AG08396 (cell line): ENCODE results near the gene SKI.

ENCODE experiments used
- DNase-seq: peaks from one replicate; pipeline ENCODE4 v3.0.0; 2012; ENCODE audit warnings: low spot score, mixed read lengths

The SKI gene

DNA sequence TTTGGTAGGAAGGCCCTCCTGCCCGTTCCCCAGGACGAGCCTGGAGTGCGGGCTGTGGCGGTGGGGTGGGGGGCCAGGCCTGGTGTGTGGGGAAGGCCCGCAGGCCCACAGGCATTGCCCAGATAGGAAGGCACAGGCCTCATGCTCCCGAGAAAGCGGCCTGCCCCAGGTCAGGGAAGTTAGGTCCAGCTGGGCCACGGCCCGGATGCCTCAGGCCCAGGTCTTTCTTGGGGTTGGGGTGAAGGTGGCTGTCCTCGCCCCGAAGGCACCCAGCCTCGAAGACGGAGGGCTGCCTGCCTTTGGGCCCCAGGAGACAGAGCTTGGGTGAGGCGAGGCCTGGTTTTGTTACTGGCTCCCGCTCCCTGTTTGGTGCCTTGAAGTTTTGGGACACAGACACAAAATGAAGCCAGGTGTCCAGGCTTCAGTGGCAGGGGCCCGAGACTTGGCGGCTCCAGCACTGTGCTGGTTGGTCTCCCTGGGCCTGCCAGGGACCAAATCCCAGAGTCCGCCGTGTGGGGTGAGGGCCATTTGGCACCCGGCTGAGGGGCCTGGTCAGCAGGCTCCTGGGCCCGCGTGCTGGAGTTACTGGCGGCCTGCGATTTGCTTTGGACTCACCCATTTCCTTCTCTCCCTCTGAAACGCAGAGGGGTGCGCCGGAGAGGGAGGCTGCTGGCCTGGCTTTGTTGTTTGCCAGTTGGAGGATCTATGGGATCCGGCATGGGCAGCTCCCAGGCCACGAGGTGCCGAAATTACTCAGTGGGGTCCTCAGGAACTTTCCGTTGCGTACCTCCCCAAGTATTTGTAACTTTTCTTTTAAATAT lies 2.0 kb downstream of the SKI start:
- DNase-seq: no peak

DNA sequence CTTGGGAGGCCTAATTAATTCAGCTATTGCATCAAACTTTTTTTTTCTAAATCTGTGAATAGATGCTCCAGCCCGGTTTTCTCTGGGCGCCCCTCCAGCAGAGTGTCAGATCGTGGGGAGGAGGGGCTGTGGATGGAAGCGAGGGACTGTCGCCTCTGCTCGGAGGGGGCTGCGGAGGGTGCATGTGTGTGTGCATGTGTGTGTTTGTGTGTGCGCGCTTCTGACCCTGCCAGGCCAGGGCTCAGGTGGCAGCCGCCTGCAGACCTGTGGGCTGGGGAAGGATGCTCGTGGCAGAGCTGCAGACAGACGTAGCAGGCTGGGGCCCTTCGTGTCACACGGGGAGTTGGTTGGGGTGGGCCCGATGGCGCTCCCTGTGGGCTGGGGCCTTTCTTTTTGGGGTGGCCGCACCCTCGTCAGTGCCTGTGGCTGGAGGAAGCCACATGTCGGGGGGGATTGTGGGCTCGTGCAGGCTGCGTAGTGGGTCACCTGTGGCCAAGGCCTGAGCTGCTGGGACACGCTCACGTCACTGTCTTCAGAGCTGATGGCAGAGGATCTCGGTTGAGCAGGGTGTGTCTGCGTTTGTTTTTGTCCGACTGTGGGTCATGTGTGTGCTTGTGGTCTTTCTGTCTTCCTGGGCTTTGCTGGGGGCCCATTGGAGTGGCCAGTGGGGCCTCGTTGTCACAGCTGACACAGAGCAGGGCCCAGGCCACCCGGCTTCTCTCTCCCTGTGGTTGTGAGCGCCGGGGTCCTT lies 2.8 kb downstream of the SKI start:
- DNase-seq: no peak

DNA sequence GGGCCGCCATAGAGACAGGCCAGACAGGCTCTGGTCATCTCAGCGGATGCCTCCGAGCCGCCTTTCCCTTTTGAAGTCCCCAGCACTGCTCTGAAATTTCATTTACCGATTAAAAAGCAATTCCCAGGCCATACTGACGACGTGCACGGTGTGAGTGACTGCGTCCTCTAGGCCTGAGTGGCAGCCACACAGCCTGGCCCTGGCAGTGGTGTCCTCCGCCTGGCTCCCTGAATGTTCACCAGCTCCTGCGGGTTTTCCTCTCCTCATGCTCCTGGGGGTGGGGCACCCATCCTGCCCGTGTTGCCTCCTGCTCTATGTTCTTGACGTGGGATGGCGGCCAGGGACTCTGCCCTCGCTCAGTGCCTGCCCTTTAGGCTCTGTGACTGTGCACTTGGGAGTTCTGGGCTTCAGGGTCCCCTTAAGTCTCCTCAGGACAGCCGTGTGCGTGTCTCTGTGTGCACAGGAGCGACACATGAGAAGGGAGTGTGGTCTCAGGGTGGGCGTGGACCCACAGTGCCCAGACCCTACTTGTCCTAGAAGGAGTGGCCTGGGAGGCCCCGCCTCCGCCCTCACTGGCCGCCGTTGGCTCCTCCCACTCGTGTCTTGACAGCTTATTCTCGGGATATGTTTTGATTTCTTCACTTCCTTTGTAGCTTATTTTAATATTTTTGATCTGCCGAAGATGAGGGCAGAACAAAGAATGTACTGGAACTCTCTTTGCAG lies 3.6 kb downstream of the SKI start:
- peak; percentile 86 for DNase-seq

DNA sequence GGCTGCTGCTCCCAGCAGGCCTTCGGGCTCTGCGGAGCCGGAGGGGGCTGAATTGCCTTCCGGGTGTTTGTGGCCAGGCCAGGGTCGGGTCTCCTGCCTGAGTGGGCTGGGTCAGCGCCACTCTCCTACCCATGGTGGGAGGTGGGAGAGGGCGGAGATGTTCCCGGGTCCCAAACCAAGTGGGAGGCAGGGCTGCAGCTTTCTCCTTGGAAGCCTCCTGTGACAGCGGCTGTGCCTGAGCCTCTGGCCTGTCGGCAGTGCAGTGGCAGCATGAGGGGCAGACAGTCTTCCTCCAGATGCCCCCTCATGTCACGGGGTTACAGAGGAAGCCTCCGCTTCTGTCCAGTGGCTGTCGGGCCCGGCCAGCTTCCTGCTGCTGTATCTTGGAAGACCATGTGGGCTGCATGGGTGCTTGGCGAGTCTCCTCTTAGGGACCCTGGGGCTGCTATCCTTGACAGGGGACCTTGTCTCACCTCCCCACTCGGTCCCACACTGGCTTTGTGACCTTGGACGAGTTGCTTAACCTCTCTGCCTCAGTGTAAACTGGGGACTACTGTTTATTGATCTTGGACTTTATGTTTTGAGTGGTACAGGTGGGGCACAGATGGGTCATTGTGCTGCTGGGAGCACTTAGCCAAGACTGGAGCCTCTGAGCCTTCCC lies 4.3 kb downstream of the SKI start:
- DNase-seq: no peak

DNA sequence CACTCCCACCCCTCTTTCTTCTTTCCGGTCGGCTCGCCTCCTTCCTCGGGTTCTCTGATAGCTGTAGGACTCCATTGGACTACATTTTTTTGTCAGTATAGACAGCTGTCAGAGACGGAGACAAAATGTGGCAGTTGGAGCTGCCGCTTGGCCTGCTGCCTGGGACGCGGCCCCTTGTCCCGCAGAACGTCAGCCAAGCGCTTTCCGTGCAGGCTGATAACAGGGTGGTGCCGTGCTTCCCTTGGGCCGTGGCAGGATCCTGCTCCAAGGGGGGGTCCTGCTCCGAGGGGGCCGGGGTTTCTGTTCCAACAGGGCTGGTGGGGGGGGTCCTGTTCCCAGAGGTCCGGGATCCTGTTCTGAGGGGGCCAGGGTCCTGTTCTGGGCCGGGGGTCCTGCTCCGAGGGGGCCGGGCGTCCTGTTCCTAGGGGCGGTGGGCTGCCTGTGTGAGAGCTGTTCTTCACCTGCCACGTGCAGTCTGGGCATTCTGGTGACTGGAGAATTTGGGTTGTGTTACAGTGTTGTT lies 4.9 kb downstream of the SKI start:
- DNase-seq: no peak

DNA sequence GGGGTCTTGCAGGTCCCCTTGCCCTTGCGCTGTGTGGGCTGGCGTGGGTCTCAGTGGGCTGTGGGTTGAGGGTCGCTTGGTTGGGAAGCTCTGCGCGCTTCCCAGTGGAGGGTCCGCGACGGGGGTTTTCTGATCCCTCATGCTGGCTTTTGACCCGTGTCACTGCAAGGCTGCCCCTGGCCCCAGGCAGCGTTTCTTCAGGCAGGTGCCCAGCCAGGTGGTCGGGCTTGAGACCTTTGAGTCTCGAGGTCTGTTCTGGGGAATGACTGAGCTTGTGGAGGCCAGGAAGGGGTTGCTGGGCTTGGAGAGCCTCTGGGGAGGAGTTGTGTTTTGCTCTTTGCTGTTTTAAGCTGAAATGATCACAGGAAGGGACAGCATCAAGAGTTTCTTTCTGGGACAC lies 5.3 kb downstream of the SKI start:
- no peak for DNase-seq

DNA sequence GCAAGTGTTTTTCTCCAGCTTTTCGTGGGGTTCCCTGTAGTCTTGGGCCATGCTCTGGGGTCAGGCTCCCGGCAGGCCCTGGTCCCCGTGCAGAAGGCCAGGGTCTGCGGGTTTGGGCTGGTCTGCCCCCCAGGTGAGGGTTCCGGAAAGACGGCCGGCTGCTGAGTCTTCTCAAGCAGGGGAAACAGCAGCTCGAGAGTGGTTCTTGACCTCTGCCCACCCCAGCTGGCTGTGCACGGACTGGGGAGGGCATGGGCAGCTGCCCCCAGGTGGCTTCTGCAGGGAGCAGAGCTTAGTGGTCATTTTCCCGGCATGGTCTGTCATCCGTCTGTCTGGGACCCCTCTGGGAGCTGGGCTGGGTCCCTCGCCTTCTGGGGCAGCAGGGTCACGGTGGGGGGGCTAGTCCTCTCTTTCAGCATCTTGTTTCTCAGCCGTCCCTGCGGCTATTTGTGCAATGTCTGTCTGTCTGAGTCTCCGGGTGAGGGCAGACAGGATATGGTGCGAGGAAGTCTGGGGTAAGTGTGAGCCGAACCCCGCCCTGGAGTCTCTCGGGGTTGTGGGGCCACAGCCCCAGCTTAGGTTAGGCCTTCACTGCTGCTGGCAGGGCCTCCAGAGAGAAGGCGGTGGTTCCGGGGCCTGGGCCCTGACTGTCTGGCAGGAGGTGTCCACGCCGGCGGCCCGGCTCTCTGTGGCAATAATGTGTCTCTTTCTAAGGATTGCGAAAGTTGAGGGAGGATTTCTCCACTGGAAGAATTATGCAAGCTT lies 6.1 kb downstream of the SKI start:
- peak; percentile 91 for DNase-seq

DNA sequence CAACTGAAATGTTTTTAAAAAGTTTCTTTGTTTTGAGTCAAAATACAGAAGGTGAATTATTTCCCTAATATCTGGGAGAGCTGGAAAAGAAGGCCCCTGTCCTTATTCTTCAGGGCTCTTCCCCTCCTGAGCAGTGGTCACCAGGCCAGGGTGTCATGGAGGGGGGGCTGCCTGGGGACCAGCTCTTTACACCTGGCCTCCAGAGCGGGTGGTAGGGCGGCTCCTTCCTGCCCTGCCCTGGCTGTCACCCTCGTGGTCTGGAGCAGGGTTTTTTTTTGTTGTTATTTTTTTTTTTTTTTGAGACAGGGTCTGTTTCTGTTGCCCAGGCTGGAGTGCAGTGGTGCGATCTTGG lies 6.6 kb downstream of the SKI start:
- DNase-seq: no peak

DNA sequence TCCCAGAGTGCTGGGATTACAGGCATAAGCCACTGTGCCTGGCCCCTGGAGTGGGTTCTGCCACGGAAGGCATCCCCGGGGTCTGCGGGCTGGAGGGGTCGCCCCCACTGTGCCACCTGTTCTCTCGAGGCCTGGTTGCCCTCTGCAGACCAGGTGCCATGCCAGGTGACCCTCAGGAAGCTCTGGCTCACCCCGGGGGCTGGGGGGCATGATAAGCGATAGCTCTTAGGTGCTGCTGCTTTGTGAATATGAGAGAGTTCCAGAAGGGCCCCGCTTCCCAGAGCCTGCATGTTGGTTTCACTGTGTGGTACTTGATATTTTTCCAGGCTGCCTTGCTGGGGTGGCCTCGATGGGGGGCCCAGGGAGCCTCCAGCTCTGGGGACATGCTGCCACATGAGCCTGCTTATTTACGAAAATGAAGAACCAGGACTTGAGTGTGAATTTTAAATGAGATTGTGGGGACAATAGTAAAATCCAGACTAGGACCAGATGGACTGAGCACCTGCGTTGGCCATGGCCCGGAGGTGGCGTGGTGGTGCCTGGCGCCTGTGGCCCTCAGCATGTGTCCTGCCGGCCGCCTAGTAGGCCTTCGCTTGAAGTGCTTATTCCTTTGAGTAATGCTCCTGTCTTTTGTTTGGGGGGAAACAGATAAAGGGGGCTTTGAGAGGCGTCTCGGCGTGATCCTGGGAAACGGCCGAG lies 7.3 kb downstream of the SKI start:
- DNase-seq: no peak

DNA sequence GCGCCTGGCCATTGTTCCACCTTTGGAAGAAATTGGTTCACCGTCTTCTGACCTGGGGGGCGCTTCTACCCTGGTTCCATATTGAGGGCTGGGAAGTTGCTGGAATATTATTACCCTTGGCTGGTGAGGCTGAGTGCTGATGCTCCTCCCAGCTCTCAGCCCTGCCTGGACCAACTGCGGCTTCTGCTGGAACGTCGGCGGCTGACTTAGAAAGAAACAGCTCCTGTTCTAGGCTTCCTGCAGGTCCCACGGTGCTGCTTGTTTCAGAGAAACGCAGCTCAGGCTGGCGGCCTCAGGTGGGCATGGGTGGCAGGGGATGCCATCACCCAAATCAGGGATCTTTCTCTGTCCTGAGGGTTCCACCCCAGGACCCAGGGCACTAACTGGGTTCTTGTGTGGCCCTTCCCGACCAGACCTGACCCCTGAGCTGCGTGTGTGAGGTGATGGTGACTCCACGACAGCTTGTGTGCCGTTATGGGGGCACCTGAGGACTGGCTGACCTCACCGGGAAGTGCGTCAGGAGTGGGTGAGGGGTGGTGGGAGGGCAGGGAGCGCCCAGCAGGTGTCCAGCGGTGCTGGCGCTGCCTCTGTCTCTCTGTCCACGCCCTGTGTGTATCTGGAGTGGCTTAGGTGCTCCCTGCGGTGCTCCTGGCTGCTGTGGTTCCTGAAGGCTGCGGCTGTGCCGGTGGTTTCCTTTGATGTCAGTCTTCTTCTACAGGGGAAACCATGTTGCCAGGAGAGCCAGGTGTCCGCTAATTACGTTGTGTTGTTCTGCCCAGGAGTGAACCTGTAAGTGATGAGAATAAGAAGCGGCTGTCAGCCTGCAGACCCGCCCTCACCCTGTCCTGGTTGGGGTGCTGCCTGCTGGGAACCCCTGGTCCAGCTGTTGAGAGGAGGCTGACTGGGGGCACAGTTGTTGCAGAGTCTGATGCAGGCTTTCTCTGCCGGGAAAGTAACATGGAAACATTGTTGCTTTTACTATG lies 8.9 kb downstream of the SKI start:
- no peak for DNase-seq

DNA sequence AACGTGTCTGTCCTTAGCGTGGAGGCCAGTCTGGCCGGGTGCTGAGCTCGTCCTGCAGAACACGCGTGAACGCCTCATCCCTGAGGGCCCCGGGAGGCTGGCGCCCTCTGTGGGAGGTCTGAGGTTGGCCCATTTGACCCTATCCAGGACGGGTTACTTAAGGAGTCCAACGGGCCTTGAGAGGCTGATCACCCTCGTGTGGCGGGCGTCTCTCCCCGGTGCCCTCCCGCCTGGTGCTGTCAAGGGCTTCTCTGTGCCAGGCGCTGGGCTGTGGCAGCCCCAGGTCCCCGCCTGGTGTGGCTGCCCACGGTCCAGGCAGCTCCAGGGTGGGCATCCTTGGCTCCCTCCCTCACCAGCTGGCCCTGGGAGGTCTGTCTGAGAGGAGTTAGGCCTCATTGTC lies 9.7 kb downstream of the SKI start:
- DNase-seq: no peak

DNA sequence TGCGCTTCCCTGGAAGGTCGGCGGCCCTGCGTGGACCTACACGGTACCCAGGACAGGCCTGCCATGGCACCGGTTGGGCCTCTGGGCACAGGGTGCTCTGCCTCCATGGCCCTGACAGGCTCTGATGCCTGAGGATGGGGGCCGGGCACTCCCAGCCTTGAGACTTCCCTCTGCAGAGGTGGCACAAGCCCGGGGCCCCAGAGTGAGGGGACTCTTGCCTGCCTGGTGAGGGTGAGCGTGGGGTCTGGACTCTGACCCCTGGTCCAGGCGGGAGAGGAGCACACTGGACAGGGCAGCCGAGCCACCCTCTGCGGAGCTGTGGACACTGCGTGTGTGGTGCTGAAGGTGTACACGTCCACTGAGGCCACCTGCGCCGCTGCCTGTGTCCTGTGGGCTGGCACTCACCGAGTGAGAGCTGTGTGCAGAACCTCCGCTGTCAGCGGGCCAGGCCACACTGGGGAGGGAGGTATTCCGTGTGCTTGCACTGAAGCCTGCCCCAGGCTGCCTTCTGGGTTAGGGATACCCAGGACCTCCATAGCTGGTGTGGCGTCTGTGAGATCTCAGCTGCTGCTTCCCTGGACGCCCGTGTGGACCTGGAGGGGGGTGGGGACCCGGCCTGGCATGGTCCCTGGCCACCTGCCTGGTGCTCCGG lies 10.4 kb downstream of the SKI start:
- no peak for DNase-seq

DNA sequence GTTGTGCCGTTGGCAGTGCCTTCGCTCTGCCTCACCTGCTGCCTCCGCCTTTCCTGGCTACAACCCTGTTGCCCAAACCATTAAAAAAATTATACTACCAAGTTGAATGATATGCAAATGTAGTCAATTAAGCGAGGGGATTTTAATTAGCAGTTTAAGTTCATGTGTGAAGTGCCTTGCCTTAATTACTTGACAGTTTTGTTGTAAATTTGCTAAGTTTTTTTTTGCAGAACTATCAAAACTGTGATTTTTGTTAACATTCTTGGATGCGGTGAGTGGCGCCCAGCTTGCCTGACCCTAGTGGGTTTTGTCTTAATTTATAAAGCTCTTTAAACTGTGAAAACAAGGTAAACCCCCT lies 10.9 kb downstream of the SKI start:
- DNase-seq: no peak

DNA sequence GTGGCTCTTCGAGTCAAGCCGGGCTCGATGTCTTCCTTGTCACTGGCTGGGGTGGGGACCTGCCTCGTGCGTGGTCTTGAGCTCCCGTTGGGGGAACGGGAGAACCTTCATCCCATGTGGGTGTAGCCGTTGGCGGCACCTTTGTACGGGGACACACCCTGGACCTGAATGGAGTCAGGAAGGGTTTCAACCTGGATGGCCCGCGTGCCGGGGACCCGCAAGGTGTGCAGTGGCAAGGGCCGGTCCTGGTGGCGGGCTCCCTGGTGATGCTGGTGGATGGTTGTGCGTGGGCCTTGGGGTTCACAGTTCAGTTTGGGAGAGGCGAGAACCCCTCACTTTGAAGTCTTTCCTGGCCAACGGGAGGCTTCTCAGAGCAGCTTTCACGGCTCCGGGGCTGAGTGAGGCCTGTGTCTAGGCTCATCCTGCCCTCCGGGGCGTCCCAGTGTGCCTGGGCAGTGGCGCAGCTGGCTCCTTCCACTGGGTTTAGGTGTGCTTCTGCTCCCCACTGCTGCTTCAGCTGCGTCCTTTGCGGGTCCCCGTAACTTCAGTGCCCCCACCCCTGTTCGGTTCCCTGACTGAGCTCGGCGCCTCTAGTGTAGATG lies 11.4 kb downstream of the SKI start:
- no peak for DNase-seq

DNA sequence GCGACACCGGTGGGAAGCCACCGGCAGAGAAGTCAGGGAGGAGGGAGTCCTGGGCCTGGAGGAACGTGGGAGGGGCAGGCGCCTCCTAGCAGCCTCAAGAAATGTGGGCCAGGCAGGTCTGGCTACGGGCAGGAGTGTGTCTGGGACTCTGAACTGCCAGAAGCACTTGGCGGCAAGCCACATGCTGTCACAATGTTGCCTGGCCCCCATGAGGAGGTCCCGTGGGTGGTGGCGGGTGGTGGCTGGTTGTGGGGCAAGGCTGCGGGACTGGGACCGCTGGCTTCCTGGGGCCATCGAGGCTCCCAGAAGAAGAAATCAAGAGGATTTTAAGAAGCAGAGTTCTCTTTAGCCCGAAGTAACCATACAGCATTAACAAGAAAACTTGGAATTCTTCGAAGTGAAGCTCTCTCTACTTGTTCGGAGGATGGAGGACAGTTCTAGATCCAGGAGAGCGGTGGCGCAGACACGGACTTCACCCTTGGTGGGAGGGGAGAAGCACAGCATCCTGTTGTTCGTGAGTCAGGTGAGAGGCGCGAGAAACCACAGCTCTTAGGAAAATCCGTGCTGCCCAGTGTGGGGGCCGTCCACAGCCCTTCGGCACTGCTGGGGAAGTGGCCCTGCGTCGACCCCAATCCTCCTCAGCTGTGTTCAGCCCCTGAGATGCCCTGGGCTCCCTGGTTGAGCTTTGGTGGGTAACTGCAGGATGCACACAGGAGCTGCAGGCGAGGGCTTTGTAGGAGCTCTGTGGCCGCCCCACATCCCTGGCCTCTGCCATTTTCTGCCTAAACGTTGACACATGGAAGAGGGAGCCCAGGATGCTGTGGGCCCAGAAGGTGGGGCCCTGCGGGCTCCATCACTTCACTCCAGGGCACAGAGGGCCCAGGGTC lies 12.4 kb downstream of the SKI start:
- no peak for DNase-seq

DNA sequence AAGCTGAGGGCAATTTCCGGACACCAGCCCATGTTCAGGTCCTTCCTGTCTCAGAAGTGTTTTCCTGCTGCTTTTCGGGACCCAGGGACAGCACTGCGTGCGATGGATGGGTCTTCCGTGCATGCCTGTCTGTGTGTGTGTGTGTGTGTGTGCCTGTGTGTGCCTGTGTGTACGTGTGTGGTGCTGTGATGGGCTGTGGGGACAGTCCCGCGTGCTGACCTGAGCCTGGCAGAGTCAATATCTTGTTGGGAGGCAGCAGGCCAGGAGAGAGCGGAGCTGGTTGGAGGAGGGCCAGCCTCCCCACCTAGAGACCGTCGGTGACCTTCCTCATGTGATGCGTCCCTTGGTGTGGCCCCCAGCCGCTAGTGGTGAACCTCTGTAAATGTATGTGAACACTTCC lies 13.7 kb downstream of the SKI start:
- no peak for DNase-seq

DNA sequence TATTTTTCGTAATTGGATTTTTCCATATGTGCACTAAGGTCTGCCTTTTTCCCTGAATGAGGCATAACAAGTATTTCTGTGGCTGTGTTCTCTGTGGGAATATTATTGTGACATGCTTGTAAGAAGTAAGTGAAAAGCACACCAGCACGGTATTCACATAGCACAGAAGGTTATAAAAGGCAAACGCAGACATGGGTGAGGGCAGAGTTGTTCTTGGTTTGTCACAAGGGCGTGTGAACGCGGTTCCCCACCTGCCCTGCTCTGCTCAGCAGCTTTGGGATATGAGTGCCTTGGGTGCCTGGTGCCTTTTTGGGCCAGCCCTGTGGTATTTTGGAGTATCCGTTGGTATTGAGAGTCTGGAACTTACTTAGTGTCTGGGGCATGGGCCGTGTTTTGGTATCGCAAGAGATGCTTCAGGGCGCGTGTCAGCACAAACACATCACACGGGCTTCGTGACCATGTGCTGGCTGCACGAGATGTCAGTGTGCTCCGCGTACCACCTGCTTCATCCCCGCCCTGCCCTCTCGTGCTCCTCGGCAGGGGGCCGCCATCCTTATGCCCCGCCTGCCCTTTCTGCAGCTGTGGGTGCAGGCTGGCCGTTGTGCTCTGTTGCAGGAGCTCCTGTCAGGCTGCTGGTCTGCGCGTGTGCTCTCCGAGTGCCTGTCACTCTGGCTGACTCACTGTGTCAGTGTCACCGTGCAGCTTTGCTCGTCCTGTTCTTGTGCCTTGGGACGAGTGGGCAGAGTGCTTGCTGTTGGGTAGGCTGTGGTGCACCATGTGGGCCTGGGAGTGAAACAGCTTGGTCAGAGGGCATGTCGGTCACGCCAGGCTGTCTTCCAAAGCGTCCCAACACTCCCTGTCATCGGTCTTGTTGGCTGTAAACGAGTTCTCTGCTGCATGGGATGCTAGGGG lies 15.0 kb downstream of the SKI start:
- DNase-seq: no peak
